NCI-H446 treated with DMSO at 0.1 percent for 48 hours (cell line): ENCODE data around the gene SEC23IP.
"Not testable (repeated sequence)": the region's sequence is repeated elsewhere in the genome, so short reads cannot be mapped to it uniquely, and the experiment has no call there.

Source experiments
- DNase-seq: peaks from one replicate; lab custom pipeline; 2025; lab: John Stamatoyannopoulos, UW

SEC23IP gene

GRCh38 chr10:119892188-119893065 is at the start of gene SEC23IP:
TSS of gene SEC23IP (plus strand) at chr10:119892730. CDS start at chr10:119892783, 53 bp downstream.
- peak; percentile 71 for DNase-seq

DNA sequence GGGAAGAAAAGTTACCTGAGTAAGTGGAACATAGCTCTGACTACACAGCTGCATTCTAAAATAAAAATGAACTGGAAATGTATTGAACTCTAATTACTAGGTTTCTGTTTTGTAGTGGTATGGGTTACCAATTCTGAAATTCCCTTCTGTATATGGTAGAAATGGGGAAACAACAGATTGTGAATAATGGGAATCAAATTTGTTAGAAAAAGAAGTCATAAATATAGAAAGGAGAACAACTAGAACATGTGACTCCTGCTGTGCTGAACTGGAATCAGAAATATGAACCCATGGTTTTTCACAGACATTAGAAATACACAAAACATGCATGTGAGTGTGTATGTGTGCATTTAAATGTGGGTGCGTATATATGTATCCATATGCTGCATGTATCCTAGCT is 46.9 kb upstream of the SEC23IP start:
- DNase-seq: no peak

GRCh38 chr10:119849031-119849789 is 43.3 kb upstream of the SEC23IP start:
- DNase-seq: no peak

DNA sequence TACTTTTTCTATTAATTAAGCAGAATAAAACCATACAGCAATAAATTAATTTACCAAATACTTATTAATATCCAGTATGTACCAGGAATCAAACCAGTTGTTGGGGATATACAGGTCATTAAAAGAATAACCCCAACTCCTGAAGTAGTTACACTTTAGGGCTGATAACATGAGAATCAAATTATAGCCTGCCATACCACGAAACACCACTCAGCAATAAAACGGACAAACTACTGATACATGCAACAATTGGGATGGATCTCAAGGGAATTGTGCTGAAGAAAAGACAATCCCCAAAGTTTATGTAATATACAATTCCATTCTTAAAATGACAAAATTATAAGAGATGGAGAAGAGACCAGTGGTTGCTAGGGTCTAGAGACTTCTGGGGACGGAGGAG is 42.6 kb upstream of the SEC23IP start:
- no peak for DNase-seq

DNA sequence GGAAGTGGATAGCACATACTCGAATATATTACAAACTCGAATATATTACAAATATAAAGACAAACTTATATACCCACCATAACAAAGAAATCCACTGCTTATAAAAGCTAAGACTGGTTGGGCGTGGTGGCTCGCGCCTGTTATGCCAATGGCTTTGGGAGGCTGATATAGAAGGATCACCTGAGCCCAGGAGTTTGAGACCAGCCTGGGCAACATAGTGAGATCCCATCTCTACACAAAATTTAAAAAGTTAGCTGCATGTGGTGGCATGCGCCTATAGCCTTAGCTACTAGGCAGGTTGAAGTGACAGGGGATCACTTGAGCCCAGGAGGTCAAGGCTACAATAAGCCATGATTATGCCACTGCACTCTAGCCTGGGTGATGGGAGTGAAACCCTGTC is 40.3 kb upstream of the SEC23IP start:
- DNase-seq: no peak

GRCh38 chr10:119852822-119853221 is 39.7 kb upstream of the SEC23IP start:
- DNase-seq: no peak

GRCh38 chr10:119853574-119853973 is 39.0 kb upstream of the SEC23IP start:
- DNase-seq: no peak

DNA sequence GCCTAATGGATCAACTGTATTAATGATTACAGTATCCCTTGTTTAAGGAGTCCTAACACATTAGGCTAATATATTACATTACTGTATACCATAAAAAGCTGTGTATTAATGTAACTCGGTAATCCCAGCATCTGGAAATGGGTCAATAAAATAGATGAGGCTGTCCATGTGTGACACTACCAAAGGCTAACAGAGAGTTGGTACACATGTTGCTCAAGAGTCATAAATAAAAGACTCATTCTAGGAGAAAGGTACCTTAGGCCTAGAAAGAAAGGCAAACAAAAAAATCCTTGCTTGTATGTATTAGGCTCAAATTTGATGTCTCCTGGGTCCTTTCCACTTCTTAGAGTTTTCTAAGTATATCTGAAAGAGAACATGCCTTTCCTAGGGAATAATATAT is 34.5 kb upstream of the SEC23IP start:
- DNase-seq: no peak

DNA sequence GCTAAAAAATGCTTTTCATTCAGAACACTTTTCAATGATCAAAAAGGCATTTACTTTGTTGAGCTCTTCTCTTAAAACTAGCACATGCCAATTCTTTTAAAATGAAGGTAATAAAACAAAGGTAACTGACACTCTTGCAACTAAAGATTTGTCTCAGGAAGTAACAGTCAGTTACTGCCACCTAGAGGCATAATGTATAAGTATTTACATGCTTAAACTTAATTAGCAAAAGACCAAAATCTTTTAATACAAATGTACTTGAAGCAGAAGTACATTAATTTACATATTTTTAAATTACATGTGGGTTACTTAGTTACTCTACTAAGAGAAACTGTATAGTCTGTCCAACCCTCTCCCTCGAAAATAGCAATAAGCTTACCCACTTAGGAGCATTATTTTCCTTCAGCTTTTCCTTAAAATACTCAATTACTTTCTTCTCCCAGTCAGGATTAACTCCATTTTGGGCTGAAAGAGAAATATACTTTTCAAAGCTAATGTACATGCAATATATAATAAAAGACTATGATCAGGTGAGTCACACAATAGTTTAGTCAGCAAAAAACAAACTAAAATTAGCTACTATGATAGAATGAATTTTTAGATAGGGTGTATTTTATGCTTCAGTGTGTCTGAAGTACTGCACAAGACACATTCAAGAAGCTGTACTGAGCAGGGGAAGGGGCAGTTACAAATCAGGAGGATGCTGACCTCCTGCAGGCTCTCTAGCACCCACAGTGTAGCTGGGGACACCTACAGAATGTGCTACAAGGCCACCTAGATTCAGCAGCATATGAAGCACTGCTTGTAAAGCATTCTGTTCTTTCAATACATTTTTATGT is 32.9 kb upstream of the SEC23IP start:
- DNase-seq: no peak

DNA sequence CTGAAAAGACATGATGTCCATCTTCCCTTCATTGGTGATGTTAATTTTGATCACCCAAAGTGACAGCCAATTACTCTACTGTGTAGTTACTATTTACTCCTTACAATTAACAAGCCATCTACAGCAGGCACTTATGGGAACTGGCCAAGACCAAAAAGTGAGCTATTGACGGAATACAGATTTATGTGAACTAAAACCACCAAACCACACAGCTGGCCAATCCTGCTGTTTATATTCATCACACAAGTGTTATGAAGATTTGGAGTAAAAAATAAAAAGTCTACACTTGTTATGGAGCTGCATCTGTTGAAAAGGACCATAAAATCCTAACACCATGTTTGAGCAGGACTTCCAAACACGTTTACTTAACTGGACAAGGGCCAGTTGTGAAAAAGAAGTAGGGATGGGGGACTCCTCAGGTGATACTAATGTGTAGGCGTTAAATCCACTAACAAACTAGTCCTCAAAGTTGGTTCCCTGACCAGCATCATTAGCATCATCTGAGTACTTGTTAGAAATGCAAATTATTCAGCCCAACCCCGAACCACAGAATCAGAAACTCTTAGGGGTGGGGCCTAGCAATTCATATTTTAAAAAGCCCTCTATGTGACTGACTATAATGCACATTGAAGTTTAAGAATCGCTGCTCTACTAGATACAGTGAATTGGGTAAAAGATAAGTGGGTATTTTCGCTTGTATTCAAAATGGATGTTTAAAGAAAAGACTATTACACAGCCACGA is 31.5 kb upstream of the SEC23IP start:
- DNase-seq: no peak

GRCh38 chr10:119862524-119862923 is 30.0 kb upstream of the SEC23IP start:
- no peak for DNase-seq

DNA sequence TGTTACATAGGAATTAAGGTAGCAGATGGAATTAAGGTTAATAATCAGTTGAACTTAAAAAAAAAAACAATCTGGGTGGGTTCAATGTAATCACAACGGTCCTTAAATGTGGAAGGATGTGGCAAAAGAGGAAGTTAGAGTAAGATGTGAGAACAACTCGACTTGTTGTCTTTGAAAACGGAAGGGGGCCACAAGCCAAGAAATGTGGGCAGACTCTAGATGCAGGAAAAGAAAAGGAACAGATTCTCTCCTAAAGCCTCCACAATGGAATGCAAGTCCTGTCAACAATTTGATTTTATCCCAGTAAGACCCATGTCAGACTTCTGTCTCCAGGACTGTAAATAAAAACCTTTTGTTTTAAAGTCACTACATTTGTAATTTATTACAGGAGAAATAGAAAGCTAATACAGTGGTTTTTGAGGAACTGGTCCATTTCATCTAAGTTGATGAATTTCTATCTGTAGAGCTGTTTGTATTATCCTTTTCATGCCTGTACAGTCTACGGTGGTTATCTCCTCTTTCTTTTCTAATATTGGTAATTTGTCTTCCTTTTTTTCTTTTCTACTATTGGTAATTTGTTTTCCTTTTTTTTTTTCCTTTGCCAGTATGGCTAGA is 28.5 kb upstream of the SEC23IP start:
- DNase-seq: no peak

GRCh38 chr10:119865699-119866240 is 26.8 kb upstream of the SEC23IP start:
- DNase-seq: no peak

DNA sequence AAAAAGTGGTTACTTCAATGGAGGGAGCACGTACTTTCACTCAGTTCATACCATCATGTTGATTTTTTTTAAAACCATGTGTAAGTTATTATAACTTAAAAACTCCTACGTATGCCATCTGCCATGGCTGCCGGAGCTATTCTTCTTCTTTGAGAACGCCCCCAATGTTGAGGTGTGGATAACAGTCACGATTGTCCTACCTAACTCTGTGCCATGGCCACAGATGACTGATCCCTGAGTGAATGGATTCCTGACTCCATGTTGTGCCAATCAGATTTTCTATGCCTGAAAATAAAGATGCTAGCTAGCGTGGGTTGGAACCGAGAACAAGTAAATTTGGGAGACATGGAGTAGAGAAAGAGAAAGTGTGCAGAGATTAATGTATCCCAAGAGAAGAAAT is 25.2 kb upstream of the SEC23IP start:
- DNase-seq: no peak

DNA sequence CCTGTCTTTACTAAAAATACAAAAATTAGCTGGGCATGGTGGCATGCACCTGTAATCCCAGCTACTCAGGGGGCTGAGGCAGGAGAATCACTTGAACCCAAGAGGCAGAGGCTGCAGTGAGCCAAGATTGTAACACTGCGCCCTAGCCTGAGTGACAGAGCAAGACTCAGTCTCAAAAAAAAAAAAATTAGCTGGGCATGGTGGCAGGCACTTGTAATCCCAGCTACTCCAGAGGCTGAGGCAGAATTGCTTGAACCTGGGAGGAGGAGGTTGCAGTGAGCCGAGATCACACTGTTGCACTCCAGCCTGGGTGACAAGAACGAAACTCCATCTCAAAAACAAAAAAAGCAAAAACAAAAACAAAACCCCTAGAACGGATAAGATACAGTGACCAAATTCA is 23.1 kb upstream of the SEC23IP start:
- not testable (repeated sequence) for DNase-seq

DNA sequence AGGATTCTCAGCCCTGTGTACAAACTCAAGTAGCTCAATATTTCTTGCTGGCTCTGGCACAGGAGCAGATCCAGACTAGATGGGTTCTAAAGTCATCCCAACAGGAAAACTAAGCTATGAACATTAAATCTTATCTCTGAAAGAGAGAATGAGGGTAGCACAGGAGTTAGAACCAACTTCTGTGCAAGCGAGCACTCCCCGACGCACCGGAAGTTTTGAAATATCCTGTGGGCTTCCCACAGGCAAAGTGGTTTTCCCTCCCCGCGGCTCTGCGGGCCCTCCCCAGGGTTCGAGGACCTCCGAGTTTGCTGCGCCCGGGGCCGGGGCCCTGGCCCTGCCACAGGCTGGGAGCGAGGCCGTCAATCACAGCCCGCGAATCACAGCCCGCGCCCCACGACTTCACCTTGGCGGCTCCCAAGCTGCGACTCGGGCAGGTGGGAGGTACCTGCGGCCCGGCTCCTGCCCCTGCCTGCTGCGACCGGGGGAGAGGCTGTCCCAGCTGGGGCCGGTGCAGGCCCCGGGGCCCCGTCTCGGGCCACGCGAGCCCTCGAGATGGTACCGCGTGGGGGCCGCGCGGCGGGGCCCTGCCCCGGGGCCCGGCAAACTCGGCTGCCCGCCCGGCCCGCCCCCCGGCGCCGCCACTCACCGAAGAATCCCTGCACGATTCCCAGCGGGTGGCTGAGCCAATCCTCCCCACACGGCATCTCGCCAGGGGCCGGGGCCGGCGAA is 20.5 kb upstream of the SEC23IP start:
- no peak for DNase-seq

DNA sequence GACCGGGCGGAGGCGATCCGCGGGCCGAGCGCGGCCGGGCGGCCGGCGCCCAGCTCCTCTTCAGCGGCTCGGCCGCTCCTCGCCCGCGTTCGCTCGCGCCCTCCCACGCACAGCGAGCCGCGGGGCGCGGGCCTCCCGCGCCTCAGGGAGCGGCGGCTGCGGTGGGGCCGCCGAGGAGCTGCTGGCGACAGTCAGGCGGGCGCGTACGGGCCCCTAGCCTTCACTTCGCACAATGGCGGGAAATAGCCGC is 20.0 kb upstream of the SEC23IP start, which contains the start of gene MCMBP:
TSS of gene MCMBP (minus strand) at position 234 of the 250 bp plus-strand sequence. CDS start 259 bp downstream, outside the sequence.
- no peak for DNase-seq

DNA sequence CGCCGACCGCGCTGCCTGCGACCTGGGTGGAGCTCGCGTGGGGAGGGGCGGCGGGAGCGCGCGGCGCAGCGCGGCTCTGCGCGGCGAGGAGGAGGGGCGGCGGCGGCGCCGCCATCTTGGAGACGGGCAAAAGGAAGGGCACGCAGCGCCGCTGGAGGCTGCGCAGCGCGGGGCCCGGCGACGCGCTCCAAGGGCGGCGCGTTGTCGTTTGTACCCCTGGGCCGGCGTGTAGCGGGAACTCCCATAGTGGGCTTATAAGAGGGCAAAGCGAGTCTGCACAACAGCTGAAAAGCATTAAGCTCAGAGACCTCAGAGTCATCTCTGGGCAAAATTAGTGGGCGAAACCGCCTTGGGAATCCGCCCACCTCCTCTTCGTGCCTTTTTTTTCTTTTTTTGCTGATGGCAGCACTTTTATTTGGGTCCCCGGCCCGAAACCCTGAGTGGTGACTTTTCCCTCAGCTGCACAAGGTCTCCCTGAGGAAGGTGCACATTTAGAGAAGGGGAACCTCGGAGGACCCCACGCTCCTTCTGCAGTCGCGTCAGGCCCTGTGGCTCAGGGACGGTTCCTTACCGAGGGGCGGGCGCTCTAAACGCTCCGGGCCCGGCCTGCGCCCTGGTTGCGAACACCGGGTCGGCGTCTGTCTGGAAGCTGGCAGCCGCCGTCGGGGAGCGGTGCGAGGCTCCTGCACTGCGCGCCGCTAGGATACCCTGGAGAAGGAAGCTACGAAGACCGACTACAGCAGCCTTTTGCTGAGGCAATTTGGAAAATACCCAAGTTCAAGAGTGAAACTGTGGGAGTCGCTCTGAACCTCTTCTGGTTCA is 19.5 kb upstream of the SEC23IP start:
- peak; percentile 67 for DNase-seq

GRCh38 chr10:119878524-119878923 is 14.0 kb upstream of the SEC23IP start:
- no peak for DNase-seq
